Parathyroid adenoma (tissue), 2 donors: ENCODE results near the gene R3HDM2.
A peak's percentile ranks its signal among the peaks of the same experiment; 100 is the strongest.

Experiments used
- H2AFZ ChIP-seq: fragments of 300-600 bp; sonication (generic); one replicate; pipeline ENCODE4 v1.7.0; 2017; ENCODE audit warnings: antibody characterized with exemption, mild to moderate bottlenecking
- H3K27ac ChIP-seq: fragments of 300-600 bp; sonication (generic); one replicate; pipeline ENCODE4 v1.7.0; 2017
- H3K27me3 ChIP-seq: fragments of 300-600 bp; sonication (generic); one replicate; pipeline ENCODE4 v1.7.0; 2017; ENCODE audit warnings: low read length; ENCODE audit not compliant: control insufficient read depth, insufficient read depth
- H3K36me3 ChIP-seq: fragments of 300-600 bp; sonication (generic); one replicate; pipeline ENCODE4 v1.7.0; 2017; ENCODE audit warnings: low read length; ENCODE audit not compliant: control insufficient read depth, insufficient read depth
- H3K4me1 ChIP-seq: fragments of 300-600 bp; sonication (generic); one replicate; pipeline ENCODE4 v1.7.0; 2017; ENCODE audit warnings: control low read depth
- H3K4me2 ChIP-seq: fragments of 300-600 bp; sonication (generic); one replicate; pipeline ENCODE4 v1.7.0; 2017; ENCODE audit warnings: low read length
- H3K4me3 ChIP-seq: fragments of 300-600 bp; sonication (generic); one replicate; pipeline ENCODE4 v1.7.0; 2017; ENCODE audit warnings: low read depth, low read length
- H3K79me2 ChIP-seq: fragments of 300-600 bp; sonication (generic); one replicate; pipeline ENCODE4 v1.7.0; 2017; ENCODE audit warnings: control low read depth
- H3K9ac ChIP-seq: fragments of 300-600 bp; sonication (generic); one replicate; pipeline ENCODE4 v1.7.0; 2017; ENCODE audit warnings: mild to moderate bottlenecking
- H3K9me3 ChIP-seq: fragments of 300-600 bp; sonication (generic); one replicate; pipeline ENCODE4 v1.7.0; 2017; ENCODE audit warnings: low read length; ENCODE audit not compliant: control insufficient read depth
- CTCF ChIP-seq: fragments of 300-600 bp; sonication (generic); IDR thresholded peaks from one replicate; pipeline ENCODE4 v1.7.0; 2017; ENCODE audit warnings: antibody characterized with exemption, mild to moderate bottlenecking
- donor health status: primary hyperparathyroidism.

The R3HDM2 gene

GRCh38 chr12:57219205-57219992 is 211.4 kb downstream of the R3HDM2 start:
- peaks cover 19% of the 10 kb centered on the region for H3K27me3 ChIP-seq
- H3K27ac ChIP-seq = no peak overlapping the region
- H3K9me3 ChIP-seq = no peaks in the 10 kb centered on the region
- H3K4me2 ChIP-seq = no peak overlapping the region
- no peak for TF ChIP-seq CTCF
- H2AFZ ChIP-seq = no peak overlapping the region
- H3K4me3 ChIP-seq = no peak overlapping the region
- no peak overlapping the region for H3K9ac ChIP-seq
- H3K4me1 ChIP-seq = peaks cover 4% of the 10 kb centered on the region
- no peaks in the 10 kb centered on the region for H3K79me2 ChIP-seq
- H3K36me3 ChIP-seq = no peaks in the 10 kb centered on the region

GRCh38 chr12:57218030-57218853 is 212.6 kb downstream of the R3HDM2 start:
- Histone ChIP-seq H3K9me3 (no peaks in the 10 kb centered on the region), H3K27me3 (peaks cover 13% of the 10 kb centered on the region), H3K36me3 (no peaks in the 10 kb centered on the region), H3K9ac (no peak overlapping the region), H3K4me3 (no peak overlapping the region), H3K27ac (no peak overlapping the region), H3K4me2 (no peak overlapping the region), H3K4me1 (peaks cover 7% of the 10 kb centered on the region), H2AFZ (no peak overlapping the region), H3K79me2 (no peaks in the 10 kb centered on the region)
- no peak for TF ChIP-seq CTCF

- peaks cover 7% of the 10 kb centered on the region for H3K4me1 ChIP-seq
- no peaks in the 10 kb centered on the region for H3K79me2 ChIP-seq
- no peaks in the 10 kb centered on the region for H3K36me3 ChIP-seq
- peak overlapping the region; percentile 13 for H3K4me3 ChIP-seq
- peak overlapping the region; percentile 51 for H2AFZ ChIP-seq
- TF ChIP-seq CTCF = no peak
- no peak overlapping the region for H3K9ac ChIP-seq
- H3K4me2 ChIP-seq = peak overlapping the region; percentile 67
- peaks cover 13% of the 10 kb centered on the region for H3K27me3 ChIP-seq
- no peaks in the 10 kb centered on the region for H3K9me3 ChIP-seq
- H3K27ac ChIP-seq = no peak overlapping the region
These were observed 213.6 kb downstream of the R3HDM2 start for GRCh38 chr12:57216921-57217879.

GRCh38 chr12:57216014-57216911 is 214.6 kb downstream of the R3HDM2 start, which contains the start of gene NXPH4:
Gene NXPH4 (plus strand): TSS chr12:57216794. CDS start chr12:57216970, 176 bp downstream.
- peak within 1 kb of the TSS; percentile 67 for H3K4me2 ChIP-seq
- H3K9me3 ChIP-seq = no peaks in the 10 kb centered on the region
- peak within 1 kb of the TSS; percentile 29 for H3K4me3 ChIP-seq
- H3K4me1 ChIP-seq = peaks cover 7% of the 10 kb centered on the region
- no peaks in the 10 kb centered on the region for H3K36me3 ChIP-seq
- H2AFZ ChIP-seq = peak within 1 kb of the TSS; percentile 54
- peaks cover 13% of the 10 kb centered on the region for H3K27me3 ChIP-seq
- no peak within 1 kb of the TSS for H3K9ac ChIP-seq
- no peak for TF ChIP-seq CTCF
- H3K27ac ChIP-seq = no peak within 1 kb of the TSS
- H3K79me2 ChIP-seq = no peaks in the 10 kb centered on the region
